ENCODE data around the gene RBMS1.

RBMS1 gene

GRCh38 chr2:160512491-160512890 is 18.9 kb upstream of the RBMS1 start:
- TF ChIP-seq CTCF (IDR thresholded peaks at IDR 0.05; ENCODE audit: insufficient read depth, low read length) (no peak), GABPA (IDR thresholded peaks at IDR 0.05; ENCODE audit: low read depth) (no peak), POLR2AphosphoS5 (IDR thresholded peaks at IDR 0.05; ENCODE audit: low read depth) (no peak)
- Histone ChIP-seq H3K27me3 (ENCODE audit: insufficient read depth, poor library complexity, severe bottlenecking) (no peaks in the 10 kb centered on the region), H3K4me3 (replicated peaks; ENCODE audit: insufficient read depth, low read length) (no peak overlapping the region), H3K27ac (replicated peaks) (no peak overlapping the region)
- no peak for DNase-seq (ENCODE audit: low read depth in 1 of 2, low spot score in 1 of 2)

GRCh38 chr2:160510617-160511016 is 17.0 kb upstream of the RBMS1 start:
- no peak for DNase-seq (ENCODE audit: low read depth in 1 of 2, low spot score in 1 of 2)
- Histone ChIP-seq H3K27ac (replicated peaks) (no peak overlapping the region), H3K4me3 (replicated peaks; ENCODE audit: insufficient read depth, low read length) (no peak overlapping the region), H3K27me3 (ENCODE audit: insufficient read depth, poor library complexity, severe bottlenecking) (no peaks in the 10 kb centered on the region)
- TF ChIP-seq GABPA (IDR thresholded peaks at IDR 0.05; ENCODE audit: low read depth) (no peak), REST (IDR thresholded peaks at IDR 0.05; ENCODE audit: insufficient replicate concordance, low read depth) (no peak), POLR2AphosphoS5 (IDR thresholded peaks at IDR 0.05; ENCODE audit: low read depth) (no peak), CTCF (IDR thresholded peaks at IDR 0.05; ENCODE audit: insufficient read depth, low read length) (no peak), SPI1 (IDR thresholded peaks at IDR 0.05; ENCODE audit: borderline replicate concordance, low read depth) (no peak)

GRCh38 chr2:160509016-160509415 is 15.4 kb upstream of the RBMS1 start:
- TF ChIP-seq SPI1 (IDR thresholded peaks at IDR 0.05; ENCODE audit: borderline replicate concordance, low read depth) (peak; percentile 26; the same call in 1 of the 2 replicates), POLR2AphosphoS5 (IDR thresholded peaks at IDR 0.05; ENCODE audit: low read depth) (no peak), REST (IDR thresholded peaks at IDR 0.05; ENCODE audit: insufficient replicate concordance, low read depth) (no peak), CTCF (IDR thresholded peaks at IDR 0.05; ENCODE audit: insufficient read depth, low read length) (no peak), GABPA (IDR thresholded peaks at IDR 0.05; ENCODE audit: low read depth) (no peak)
- Histone ChIP-seq H3K27ac (replicated peaks) (no peak overlapping the region), H3K27me3 (ENCODE audit: insufficient read depth, poor library complexity, severe bottlenecking) (no peaks in the 10 kb centered on the region), H3K4me3 (replicated peaks; ENCODE audit: insufficient read depth, low read length) (no peak overlapping the region)
- no peak for DNase-seq (ENCODE audit: low read depth in 1 of 2, low spot score in 1 of 2)

GRCh38 chr2:160507464-160507863 is 13.9 kb upstream of the RBMS1 start:
- no peaks in the 10 kb centered on the region for H3K27me3 ChIP-seq (ENCODE audit: insufficient read depth, poor library complexity, severe bottlenecking)
- no peak overlapping the region for H3K27ac ChIP-seq (replicated peaks)
- DNase-seq (ENCODE audit: low read depth in 1 of 2, low spot score in 1 of 2) = no peak
- no peak overlapping the region for H3K4me3 ChIP-seq (replicated peaks; ENCODE audit: insufficient read depth, low read length)
- TF ChIP-seq GABPA (IDR thresholded peaks at IDR 0.05; ENCODE audit: low read depth) = no peak
- TF ChIP-seq POLR2AphosphoS5 (IDR thresholded peaks at IDR 0.05; ENCODE audit: low read depth) = no peak
- no peak for TF ChIP-seq CTCF (IDR thresholded peaks at IDR 0.05; ENCODE audit: insufficient read depth, low read length)
- no peak for TF ChIP-seq REST (IDR thresholded peaks at IDR 0.05; ENCODE audit: insufficient replicate concordance, low read depth)
- TF ChIP-seq SPI1 (IDR thresholded peaks at IDR 0.05; ENCODE audit: borderline replicate concordance, low read depth) = no peak

All from HL-60 (cell line).